GM18519 (cell line): ENCODE data around the gene ST6GALNAC5.
"Not testable (repeated sequence)": the region's sequence is repeated elsewhere in the genome, so short reads cannot be mapped to it uniquely, and the experiment has no call there.

Source experiments
- ATAC-seq: cut with Tn5 transposase; IDR thresholded peaks from one replicate; pipeline ENCODE4 v1.9.1; 2021; ENCODE audit warnings: mild to moderate bottlenecking, moderate library complexity; ENCODE audit not compliant: unreplicated experiment, low FRiP score

ST6GALNAC5 gene

DNA sequence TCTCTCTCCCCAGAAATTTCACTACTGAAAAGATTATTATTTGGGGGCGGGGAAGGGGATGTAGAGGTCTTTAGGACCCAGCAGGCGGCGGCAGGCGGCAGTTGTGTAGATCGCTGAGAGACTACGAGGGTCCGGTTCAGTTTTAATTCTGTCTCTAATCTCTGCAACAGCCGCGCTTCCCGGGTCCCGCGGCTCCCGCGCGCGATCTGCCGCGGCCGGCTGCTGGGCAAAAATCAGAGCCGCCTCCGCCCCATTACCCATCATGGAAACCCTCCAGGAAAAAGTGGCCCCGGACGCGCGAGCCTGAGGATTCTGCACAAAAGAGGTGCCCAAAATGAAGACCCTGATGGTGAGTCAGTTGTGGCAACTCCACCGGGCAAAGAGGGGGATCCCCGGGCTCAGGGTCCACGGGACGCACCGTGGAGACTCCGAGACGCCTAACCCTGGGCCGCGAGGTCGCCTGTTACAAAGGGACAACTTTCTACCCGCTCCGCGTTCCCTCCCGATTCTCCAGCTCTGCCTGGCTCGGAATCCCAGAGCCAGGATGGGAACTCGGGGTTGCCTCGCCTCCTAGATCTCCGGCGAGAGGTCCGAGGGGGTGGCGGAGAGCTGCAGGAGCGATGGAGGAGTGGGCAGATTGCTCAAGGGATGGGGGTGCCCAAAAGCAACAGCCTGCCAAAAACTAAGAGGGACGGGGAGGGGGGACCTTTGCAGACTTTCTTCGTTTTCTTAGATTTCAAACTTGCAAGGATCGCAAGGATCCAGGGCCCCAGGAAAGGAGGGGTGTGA is at the start of gene ST6GALNAC5:
TSS of gene ST6GALNAC5 (plus strand) at position 139 of the 789 bp plus-strand sequence.
- ATAC-seq, result no peak

DNA sequence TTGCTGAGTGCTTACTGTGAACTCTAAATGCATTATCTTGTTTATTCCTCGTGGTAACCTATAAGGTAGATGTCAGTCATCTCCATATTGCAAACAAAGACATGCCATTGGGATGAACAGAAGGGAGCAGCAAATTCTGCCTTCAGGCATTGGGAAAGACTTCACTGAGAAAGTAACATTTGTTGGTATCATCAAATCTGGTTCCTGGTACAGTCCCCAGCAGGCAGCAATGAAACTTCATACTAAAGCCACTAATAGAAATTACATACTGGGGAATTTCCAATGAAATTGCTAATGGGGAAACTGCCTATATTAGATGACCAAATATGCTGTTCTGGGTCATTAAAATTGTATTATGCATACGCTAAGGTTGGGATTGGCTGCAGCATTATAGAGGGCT is 47.3 kb upstream of the ST6GALNAC5 start:
- ATAC-seq, result no peak

DNA sequence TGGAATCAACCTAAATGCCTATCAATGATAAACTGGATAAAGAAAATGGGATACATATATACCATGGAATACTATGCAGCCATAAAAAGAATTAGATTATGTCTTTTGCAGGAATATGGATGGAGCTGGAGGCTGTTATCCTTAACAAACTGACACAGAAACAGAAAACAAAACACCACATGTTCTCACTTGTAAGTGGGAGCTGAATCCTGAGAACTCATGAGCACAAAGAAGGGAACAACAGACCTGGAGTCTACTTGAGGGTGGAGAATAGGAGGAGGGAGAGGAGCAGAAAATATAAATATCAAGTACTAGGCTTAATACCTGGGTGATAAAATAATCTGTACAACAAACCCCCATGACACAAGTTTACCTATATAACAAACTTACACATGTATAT is 44.3 kb upstream of the ST6GALNAC5 start:
- not testable (repeated sequence) for ATAC-seq

DNA sequence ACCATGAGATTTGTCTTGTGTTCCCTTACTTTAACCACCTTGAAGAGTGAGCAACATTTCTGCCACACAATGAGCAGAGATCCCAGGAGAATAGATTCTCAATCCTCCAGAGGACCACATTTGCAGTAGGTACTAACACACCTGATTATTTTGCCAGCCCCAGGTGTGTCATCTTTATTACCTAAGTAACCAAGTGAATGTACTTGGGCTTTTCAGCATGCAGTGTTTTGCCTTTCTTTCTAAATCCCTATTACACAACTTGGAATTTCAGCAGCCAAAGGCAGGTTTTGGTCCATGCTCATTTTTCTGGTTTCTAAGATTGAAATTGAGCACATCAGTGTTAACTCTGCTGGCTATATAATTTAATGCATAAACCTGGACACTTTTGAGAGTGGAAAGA is 43.2 kb upstream of the ST6GALNAC5 start:
- ATAC-seq, result no peak

DNA sequence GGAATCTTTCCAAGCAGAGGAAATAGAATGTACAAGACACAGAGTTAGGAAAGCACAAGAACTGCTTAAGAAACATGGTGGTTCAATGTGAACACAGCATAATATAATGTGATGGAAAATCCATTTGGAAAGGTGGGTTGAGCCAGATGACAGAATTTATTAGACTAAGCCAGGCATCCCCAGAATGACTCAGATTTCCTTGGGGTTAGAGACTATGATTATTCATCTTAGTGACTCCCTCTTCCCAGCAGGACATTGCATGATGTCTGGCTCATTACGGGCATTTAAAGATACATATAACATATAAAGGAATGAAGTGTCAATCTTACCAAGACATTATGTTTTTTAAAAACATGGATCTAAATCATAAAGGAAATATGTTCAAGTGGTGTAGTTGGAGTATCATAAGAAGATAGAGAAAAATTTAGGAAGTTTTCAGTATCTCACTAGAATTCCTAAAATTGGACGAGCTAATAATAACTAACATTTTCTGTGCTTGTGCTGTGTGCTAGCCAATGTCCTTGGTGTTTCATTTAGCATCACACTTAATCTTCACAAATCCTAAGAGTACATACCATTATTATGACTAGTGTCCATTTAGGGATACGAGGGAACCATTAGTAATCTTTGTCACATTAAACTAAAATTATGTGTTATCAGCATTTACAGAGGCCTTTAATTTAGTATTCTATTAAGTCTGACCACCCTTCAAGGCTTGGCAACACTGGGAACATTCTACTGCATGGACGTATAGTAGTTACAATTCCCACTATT is 41.0 kb upstream of the ST6GALNAC5 start:
- no peak for ATAC-seq

DNA sequence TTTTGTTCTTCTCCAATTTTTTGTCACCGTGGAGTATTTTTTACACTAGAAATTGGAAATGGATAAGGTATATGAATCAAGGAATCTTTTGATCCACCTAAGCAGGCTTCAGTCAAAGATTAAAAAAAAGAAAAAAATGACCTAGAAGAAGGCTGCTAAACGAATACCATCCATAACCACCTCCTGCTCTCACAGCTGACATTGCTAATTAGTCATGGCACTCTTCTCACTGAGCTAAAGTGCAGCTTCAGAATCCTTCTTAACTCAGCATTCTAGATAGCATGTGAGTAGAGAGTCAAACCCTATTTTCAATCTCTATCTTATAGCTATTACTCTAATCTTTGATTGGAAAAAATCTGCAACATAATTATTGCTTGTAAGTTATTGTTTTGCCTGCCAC is 40.2 kb upstream of the ST6GALNAC5 start:
- no peak for ATAC-seq

DNA sequence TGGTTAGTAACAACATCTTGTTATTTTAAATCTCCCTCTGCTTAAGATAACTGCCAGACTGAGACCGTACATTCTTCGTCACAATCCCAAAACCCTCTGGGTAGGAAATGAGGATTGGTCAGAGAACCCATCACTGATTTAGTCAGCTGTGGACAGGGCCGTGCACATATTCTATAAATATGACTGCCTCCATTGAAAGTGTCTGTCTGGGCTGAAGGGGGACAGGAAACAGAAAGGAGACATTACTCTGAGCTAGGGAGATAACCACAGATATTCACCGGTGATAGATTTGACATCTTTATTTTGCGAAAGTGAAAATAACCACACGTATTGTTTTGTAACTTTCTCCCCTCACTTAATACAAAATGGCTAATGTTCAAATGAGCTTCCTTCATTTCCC is 36.9 kb upstream of the ST6GALNAC5 start:
- ATAC-seq, result no peak

DNA sequence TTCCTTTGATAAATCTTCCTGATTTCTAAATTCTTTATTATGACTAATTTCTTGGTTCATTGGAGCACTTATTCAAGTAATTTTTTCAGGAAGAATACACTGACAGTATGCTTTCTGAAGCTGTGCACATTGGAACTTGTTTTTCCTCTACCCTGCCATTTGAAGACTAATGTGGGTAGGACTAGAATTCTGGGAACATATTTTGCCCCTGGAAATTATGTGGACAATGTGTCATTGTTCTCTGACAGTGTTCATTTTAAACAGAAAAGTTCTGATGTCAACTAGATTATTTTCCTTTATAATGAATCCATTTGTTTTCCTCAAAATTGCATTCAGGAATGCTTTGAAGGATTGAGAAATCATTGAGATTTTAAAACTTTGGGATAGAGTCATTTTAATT is 34.8 kb upstream of the ST6GALNAC5 start:
- ATAC-seq, result no peak

DNA sequence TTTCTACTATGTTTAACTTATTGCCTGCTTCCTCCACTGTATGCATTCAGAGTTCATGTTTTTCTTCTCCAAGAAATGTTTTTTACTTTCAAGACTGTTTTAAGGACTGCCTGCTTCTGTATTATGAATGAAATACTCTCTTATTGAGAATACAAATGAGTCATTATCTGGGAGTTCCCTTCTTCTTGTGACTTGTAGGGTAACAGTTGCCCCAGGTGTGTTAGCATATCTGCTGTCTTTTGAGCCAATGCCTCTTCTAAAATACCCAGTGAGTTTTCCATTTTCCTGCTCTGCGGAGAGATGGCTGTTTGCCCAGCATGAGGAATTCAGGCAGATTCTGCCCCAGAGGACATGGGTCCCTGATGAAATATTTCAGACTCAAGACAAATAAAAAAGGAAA is 34.1 kb upstream of the ST6GALNAC5 start:
- no peak for ATAC-seq

DNA sequence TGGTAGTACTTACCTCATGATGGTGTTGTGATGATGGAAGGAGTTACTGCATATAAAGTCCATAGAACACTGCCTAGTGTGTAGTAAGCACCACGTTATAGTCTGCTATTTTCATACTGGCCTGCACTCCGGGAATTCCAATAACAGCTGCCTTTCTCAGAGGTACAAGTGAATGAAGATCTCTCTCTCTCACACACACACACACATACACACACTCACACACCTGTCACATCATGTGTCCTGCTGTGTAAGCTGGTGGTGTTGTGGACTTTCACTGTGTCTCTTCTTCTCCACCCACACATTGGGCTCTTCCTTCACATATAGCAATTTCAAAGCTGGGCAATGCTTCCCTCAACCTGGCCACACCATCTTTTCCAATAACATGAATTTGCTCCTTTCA is 33.4 kb upstream of the ST6GALNAC5 start:
- ATAC-seq, result no peak

DNA sequence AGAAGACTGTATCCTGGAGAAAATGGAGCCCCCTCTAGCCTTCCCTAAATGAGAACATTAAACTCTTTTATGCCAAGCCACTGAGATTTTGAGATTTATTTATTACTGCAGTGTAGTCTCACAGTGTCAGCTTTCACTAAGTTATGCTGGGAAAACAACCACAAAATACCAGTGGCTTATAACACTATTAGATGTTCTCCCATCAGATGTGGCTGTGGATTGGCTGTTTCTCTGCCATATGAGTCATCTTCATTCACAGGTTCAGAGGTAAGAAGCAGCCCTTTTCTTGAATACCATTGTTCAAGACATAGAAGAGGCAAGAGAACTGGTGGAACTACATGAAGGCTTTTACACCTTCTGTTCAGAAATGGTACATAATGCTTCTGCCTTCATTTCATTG is 32.1 kb upstream of the ST6GALNAC5 start:
- ATAC-seq, result no peak

DNA sequence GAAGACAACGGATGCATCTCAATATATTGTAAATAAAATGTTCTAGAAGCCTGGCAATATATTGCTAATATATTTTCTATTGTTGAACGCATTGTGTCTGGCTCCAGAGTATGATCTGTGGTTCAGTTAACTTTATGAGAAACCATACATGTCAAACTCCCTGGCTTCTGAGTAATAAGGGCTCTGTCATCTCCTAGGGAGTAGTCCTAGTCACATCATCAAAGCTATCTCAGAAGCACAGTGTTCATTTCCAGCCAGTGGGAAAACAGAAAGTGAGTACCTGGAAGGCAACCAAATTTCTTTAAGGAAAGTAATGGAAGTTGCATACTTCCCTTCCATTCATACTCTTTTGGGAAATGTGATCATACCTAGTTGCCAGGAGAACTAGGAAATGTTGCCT is 27.0 kb upstream of the ST6GALNAC5 start:
- ATAC-seq, result no peak

DNA sequence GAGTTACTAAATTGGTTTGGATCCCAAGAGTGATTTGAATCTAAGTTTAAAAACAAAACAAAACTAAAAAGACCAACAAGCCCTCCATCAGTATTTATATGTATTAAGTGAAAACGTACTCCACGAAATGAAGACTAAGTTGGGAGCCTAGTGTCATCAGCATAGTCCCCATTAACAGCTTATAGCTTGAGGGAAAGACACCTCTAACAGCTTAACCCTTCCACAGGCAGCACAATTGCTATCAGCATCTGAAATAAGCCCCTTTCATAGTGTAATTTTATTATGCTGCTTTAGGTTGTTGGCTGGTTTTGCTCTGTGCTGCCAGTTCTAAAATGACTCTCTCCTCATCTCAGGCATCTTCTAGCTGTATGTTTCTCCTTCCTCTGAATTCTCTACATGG is 25.8 kb upstream of the ST6GALNAC5 start:
- no peak for ATAC-seq

DNA sequence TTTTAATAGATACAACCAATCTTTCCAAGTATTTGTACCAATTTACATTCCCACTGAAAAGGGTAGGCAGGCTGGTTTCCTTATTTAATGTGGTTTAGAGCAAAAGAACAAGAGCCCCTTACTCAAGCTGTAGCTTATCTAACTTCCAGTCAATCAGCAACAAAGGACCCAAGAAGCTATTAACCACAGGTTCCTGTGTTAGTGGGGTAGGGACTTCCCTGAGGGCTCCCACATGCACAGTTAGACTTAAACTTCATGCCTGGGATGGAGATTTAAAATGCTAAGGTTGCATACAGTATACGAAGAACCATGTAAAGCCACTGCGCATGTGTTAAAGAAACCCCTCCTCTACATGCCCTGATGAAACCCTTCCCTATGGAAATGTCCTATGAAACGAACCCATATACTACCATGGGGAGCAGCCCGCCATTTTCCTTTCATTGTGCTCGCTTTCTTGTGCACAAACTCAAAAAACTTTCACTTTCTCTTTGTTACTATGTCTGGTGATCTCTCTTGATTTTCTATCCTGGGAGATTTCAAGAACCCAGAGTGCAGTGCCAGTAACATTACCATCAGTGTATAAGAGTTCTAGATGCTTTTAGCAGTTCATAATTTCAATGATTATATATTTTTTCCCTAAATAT is 23.3 kb upstream of the ST6GALNAC5 start:
- no peak for ATAC-seq

DNA sequence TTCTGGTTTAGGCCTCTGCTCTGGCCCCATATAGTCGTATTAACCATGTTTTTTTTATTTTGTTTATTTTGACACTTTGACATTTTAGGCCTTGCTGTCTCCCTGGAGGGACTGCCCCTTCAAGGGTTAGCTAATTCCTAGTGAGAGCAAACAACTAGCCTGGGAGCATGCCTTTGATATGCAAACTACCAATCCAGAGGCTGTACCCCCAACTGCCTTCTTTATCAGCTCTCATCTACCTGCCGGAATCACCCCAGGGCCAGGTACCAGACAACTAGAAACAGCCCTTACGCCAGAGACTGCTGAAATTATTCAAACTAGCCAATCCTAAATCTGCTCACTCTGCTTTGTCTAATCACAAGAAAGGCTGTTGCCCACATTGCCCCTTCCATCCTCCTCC is 13.0 kb upstream of the ST6GALNAC5 start:
- ATAC-seq, result no peak

DNA sequence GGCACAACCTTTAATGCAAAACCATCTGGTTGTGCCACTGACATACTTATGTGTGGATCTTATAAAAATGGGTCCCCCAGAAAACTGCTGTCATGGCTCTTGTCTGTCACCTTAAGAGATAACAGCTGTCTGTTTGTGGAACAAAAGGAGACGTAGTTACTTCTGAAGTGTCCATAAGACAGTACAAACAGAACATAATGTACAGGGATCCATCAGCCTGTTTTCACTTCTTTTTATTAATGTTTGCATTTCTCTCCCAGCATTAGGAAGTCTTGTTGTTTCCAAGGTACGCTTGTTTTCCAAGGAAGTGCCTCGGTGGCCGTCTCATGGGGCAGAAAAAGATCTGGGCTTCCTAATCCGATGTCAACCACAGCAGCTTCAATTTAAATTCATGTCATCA is 11.2 kb upstream of the ST6GALNAC5 start:
- ATAC-seq, result no peak

DNA sequence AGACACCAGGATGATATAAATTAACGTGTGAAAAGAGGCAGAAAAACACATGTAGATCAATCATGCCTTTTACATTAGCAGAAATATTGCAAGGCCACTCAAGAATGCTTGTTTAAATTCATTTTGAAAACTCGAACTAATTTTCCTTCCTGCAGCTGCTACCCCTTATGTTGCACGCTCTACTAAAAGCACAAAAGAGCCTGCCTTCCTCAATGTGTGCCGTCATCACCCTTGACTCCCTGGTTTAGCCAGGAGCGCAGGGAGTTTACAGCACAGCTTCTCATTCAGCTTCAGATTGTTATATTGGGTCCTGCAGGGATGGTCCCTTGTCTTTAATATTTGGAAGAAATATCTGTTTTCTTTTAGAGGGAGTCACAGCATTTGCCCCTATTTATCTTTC is 10.1 kb upstream of the ST6GALNAC5 start:
- ATAC-seq, result no peak

DNA sequence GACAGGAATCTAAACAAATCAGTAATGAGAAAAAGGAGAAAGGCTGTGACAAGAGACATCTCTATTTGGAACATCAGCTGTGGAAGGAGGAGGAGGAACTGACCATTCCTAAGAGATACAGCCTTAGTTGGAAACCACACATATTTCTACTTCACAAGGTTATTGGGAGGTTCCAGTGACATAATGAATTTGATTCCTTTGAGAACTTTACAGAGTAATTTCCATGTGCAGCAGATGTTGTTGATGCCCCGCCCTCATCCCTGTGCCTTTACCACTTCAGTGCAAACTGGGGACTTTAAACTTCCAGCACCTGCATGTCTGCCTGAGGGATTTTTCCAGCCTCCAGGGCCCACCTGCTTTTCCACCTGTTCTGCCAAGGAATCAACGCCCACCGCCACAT is 9.3 kb upstream of the ST6GALNAC5 start:
- no peak for ATAC-seq

DNA sequence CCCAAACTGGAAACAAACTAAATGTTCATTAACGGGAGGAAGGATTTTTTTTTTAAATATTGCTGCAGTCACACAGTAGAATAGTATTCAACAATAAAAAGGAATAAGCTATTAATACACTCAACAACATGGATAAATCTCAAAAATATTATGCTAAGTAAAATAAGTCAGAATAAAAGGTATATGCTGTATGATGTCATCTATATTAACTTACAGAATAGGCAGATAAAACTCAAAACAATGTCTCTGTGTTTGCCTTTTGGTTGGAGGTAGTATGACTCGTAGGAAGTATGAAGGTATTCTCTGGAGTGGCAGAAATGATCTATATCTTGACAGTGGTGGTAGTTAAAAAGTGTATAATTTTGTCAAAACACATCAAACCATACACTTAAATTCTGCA is 6.1 kb upstream of the ST6GALNAC5 start:
- no peak for ATAC-seq

DNA sequence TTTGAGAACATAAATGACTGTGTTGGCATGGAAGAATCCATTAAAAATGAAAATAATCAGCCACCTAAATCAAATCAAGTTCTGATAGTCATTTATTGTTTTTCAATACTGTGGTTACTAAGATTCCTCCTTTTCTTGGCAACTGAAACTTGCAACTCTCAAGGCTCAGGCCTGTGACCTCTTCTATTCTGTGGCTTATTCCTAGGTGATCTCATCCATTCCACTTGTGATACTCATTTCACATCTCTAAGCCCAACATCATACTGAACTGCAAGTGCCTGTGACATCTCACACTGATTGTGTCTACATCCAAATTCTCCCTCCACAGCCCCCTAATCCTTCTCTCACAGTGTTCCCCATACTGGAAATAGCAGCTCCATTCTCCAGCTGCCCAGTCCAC is 4.8 kb upstream of the ST6GALNAC5 start:
- no peak for ATAC-seq

DNA sequence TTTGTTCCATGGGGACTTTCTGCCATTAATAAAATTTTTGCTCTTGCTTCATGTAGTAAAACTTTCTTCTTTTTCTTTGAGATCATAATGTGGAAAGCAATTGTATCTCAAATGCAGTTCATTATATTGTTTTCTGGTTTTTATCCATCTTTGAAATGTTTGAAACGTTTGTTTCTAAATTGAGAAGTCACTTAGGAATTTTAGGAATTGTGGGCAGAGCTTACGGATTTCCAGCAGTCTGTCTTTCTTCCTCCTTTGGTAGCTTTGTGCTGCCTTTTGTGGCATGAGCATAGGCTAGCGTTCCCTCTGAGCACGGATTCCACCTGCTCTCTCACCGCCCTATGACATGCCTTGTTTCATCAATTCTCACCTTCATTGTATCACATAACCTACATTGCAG is 2.9 kb upstream of the ST6GALNAC5 start:
- no peak for ATAC-seq
